GM20000 (cell line): Measurements from ENCODE around the gene PPP1R14C.
"Not testable (repeated sequence)": the region's sequence is repeated elsewhere in the genome, so short reads cannot be mapped to it uniquely, and the experiment has no call there.

Experiments
- DNase-seq: peaks from one replicate; pipeline ENCODE4 v3.0.0; 2012; ENCODE audit warnings: low spot score
- CTCF ChIP-seq: IDR thresholded peaks from 2 replicates; pipeline ENCODE4 v1.5.1; 2012; ENCODE audit warnings: mild to moderate bottlenecking, control low read depth; ENCODE audit errors: extremely low read depth, missing control alignments

PPP1R14C gene

GRCh38 chr6:150184850-150185731 is 42.2 kb downstream of the PPP1R14C start:
- DNase-seq, result no peak
- no peak for TF ChIP-seq CTCF

- no peak for DNase-seq
- TF ChIP-seq CTCF, result no peak
These were observed 42.9 kb downstream of the PPP1R14C start for GRCh38 chr6:150185732-150186117.

- TF ChIP-seq CTCF, result no peak
- DNase-seq, result no peak
These were observed 43.5 kb downstream of the PPP1R14C start for GRCh38 chr6:150186129-150186898.

- DNase-seq, result not testable (repeated sequence)
These were observed 44.6 kb downstream of the PPP1R14C start for GRCh38 chr6:150187433-150187832.

- no peak for TF ChIP-seq CTCF
- no peak for DNase-seq
These were observed 46.3 kb downstream of the PPP1R14C start for GRCh38 chr6:150189122-150189521.

GRCh38 chr6:150191809-150192208 is 49.0 kb downstream of the PPP1R14C start:
- TF ChIP-seq CTCF, result no peak
- DNase-seq, result no peak

GRCh38 chr6:150194195-150194594 is 51.4 kb downstream of the PPP1R14C start:
- TF ChIP-seq CTCF, result no peak
- no peak for DNase-seq
